A549 (cell line): Measurements from ENCODE around the gene CACFD1. TPM values are rescaled to one million over a fixed set of nuclear protein-coding genes. Genes with fewer than 3 reads are reported as not detected.

Experiments
- ATAC-seq, 2 experiments: fragments of 200-7000 bp in 1 of 2; fragments of >200 bp in 1 of 2; cut with Nextera tagmentation in 1 of 2; cut with Tn5 transposase in 1 of 2; 3 replicates each; pipeline versions ENCODE4 v1.8.0 to v1.9.1; 2018 to 2020; ENCODE audit warnings: mild to moderate bottlenecking in 1 of 2, moderate library complexity in 1 of 2
- CTCF ChIA-PET: fragments of 300-600 bp; sonication (Branson Sonifier 250); formaldehyde crosslinking; extraction: SDS; loops from one replicate; lab custom pipeline; 2021; ENCODE audit warnings: antibody characterized with exemption, inconsistent platforms; lab: Yijun Ruan, JAX
- POLR2A ChIA-PET: fragments of 350-600 bp; formaldehyde crosslinking; extraction: SDS; loops from one replicate; lab custom pipeline; 2021; ENCODE audit warnings: antibody characterized with exemption, inconsistent platforms; lab: Yijun Ruan, JAX
- DNase-seq, 2 experiments: peaks; one replicate each; pipeline versions ENCODE4 v3.0.0 to v3.0.0-alpha.2; 2011 to 2016; ENCODE audit warnings: low read depth in 1 of 2, low spot score in 1 of 2
- FAIRE-seq: peaks from 2 replicates; lab custom pipeline; 2011; peaks lifted over from hg19 to GRCh38; lab: Jason Lieb, UNC
- H3K27ac ChIP-seq, 2 experiments: fragments of >200 bp; sonication (Bioruptor Twin); formaldehyde crosslinking; 3 replicates each; pipeline ENCODE4 v1.5.1; 2016 to 2017
- H3K4me1 ChIP-seq: fragments of >200 bp; sonication (Bioruptor Twin); formaldehyde crosslinking; 3 replicates; pipeline ENCODE4 v1.6.1; 2016
- H3K4me2 ChIP-seq: fragments of >200 bp; sonication (Bioruptor Twin); formaldehyde crosslinking; 3 replicates; pipeline ENCODE4 v1.6.1; 2016
- H3K4me3 ChIP-seq: fragments of >200 bp; sonication (Bioruptor Twin); formaldehyde crosslinking; 3 replicates; pipeline ENCODE4 v1.5.1; 2016
- H3K9me3 ChIP-seq: fragments of >200 bp; sonication (Bioruptor Twin); formaldehyde crosslinking; 3 replicates; pipeline ENCODE4 v1.6.1; 2016
- EHMT2 ChIP-seq: fragments of 200-600 bp; sonication (generic); IDR thresholded peaks from 2 replicates; pipeline ENCODE4 v1.6.1; 2016; ENCODE audit warnings: antibody characterized with exemption, low read depth, mild to moderate bottlenecking, moderate library complexity
- FOXS1 ChIP-seq: fragments of 250-450 bp; sonication (Bioruptor Pico); IDR thresholded peaks from 2 replicates; pipeline ENCODE4 v1.5.0; 2020; ENCODE audit warnings: mild to moderate bottlenecking, moderate library complexity
- HDAC2 ChIP-seq: fragments of 200-600 bp; sonication (generic); IDR thresholded peaks from 2 replicates; pipeline ENCODE4 v1.6.1; 2016
- HOXB13 ChIP-seq: fragments of 250-450 bp; sonication (Bioruptor Pico); IDR thresholded peaks from 2 replicates; pipeline ENCODE4 v1.5.0; 2020; ENCODE audit warnings: low read depth, mild to moderate bottlenecking, moderate library complexity
- HOXB5 ChIP-seq: fragments of 250-450 bp; sonication (Bioruptor Pico); IDR thresholded peaks from 2 replicates; pipeline ENCODE4 v1.5.0; 2020; ENCODE audit warnings: mild to moderate bottlenecking, moderate library complexity
- JUN ChIP-seq, 2 experiments: fragments of >200 bp; sonication (Bioruptor Twin); formaldehyde crosslinking; IDR thresholded peaks; 2 replicates in 1 of 2; 3 replicates in 1 of 2; pipeline ENCODE4 v1.6.1; 2016 to 2017
- JUNB ChIP-seq: fragments of >200 bp; sonication (Bioruptor Twin); formaldehyde crosslinking; IDR thresholded peaks from 2 replicates; pipeline ENCODE4 v1.6.1; 2016
- KDM1A ChIP-seq: fragments of 200-600 bp; sonication (generic); IDR thresholded peaks from 2 replicates; pipeline ENCODE4 v1.6.1; 2016; ENCODE audit warnings: low read depth, mild to moderate bottlenecking
- KDM5A ChIP-seq: fragments of 200-600 bp; sonication (generic); IDR thresholded peaks from 2 replicates; pipeline ENCODE4 v1.6.1; 2016; ENCODE audit warnings: antibody characterized with exemption, mild to moderate bottlenecking
- MAZ ChIP-seq: fragments of 150-350 bp; IDR thresholded peaks from 2 replicates; pipeline ENCODE4 v1.6.1; 2014; ENCODE audit warnings: antibody characterized with exemption, low read depth, low read length, borderline replicate concordance
- MYC ChIP-seq: IDR thresholded peaks from 2 replicates; pipeline ENCODE4 v1.6.1; 2012; ENCODE audit warnings: mild to moderate bottlenecking, inconsistent platforms, low read length, improper control_type of control experiment, borderline replicate concordance
- POLR2AphosphoS2 ChIP-seq: conservative IDR thresholded peaks from 2 replicates; pipeline ENCODE4 v1.6.1; 2012; ENCODE audit warnings: low read length, improper control_type of control experiment, inconsistent platforms
- SMC3 ChIP-seq: fragments of >200 bp; sonication (Bioruptor Twin); formaldehyde crosslinking; IDR thresholded peaks from 3 replicates; pipeline ENCODE4 v1.6.1; 2018; ENCODE audit warnings: inconsistent platforms
- SREBF2 ChIP-seq: fragments of 450-650 bp; IDR thresholded peaks from 2 replicates; pipeline ENCODE4 v1.6.1; 2014; ENCODE audit warnings: mild to moderate bottlenecking, moderate library complexity
- ZNF302 ChIP-seq: fragments of 250-450 bp; sonication (Bioruptor Pico); IDR thresholded peaks from 2 replicates; pipeline ENCODE4 v1.9.0; 2021; ENCODE audit warnings: inconsistent platforms, mild to moderate bottlenecking, moderate library complexity
- ZSCAN20 ChIP-seq: fragments of 250-450 bp; sonication (Bioruptor Pico); IDR thresholded peaks from 2 replicates; pipeline ENCODE4 v1.8.0; 2022; ENCODE audit warnings: mild to moderate bottlenecking, moderate library complexity
- WGBS: methylation state at CpG from one replicate; pipeline ENCODE4 v1.1.6; 2017; ENCODE audit errors: missing lambda C conversion rate; 5-methylcytosine and 5-hydroxymethylcytosine counted together
- polyA plus RNA-seq, 4 experiments: library from polyadenylated mRNA; depleted of rRNA in 3 of 4; stranded (reverse); fragments of >200 nt; fragmentation: RNase III in 1 of 4; extraction: RNeasy Plus Mini Kit Qiagen cat#74134 plus additional on column Dnase treatment in 1 of 4; gene quantifications; 2 replicates in 3 of 4; 3 replicates in 1 of 4; pipeline ENCODE4 v1.2.3, GENCODE V29; 2011 to 2017
- TF ChIP-seq, protein P1 (sequence below): IDR thresholded peaks from 2 replicates; pipeline ENCODE4 v1.6.1; 2012
- TF ChIP-seq, protein P2 (sequence below): fragments of 150-350 bp; IDR thresholded peaks from 2 replicates; pipeline ENCODE4 v1.6.1; 2014; ENCODE audit warnings: low read depth, mild to moderate bottlenecking, low read length
- TF ChIP-seq, protein P3 (sequence below): fragments of 250-450 bp; sonication (Bioruptor Pico); IDR thresholded peaks from 2 replicates; pipeline ENCODE4 v1.5.0; 2021; ENCODE audit warnings: mild to moderate bottlenecking, moderate library complexity, borderline replicate concordance
- TF ChIP-seq, protein P4 (sequence below): fragments of >200 bp; sonication (Bioruptor Twin); formaldehyde crosslinking; IDR thresholded peaks from 3 replicates; pipeline ENCODE4 v1.6.1; 2016

The CACFD1 gene
- polyA plus RNA-seq, 2 of the 4 experiments (the other 2 are of a cell fraction) = 5.0 to 8.0 TPM

DNA sequence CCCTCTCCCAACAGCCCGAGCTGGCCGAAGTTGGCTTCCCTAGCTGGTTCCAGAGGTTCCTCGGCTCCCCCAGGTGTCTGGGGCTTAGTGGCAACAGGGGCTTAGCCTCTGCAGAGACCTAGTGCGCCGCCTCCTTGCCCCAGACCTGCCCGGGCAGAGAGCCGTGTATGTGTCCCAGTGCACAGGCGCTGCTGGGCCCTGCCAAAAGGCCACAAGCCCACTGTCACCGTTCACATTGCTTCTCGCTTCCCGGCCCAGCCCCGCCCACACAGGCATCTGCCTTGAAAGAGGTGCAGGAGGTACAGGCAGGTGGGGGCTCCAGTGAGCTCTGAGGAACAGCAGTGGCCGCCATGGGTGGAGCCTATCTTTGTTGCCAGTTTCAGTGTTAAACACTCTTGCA, 2.5 kb upstream of the CACFD1 start:
- WGBS = 88% methylated on average over 11 of the region's 13 CpGs
- no peak for DNase-seq

DNA sequence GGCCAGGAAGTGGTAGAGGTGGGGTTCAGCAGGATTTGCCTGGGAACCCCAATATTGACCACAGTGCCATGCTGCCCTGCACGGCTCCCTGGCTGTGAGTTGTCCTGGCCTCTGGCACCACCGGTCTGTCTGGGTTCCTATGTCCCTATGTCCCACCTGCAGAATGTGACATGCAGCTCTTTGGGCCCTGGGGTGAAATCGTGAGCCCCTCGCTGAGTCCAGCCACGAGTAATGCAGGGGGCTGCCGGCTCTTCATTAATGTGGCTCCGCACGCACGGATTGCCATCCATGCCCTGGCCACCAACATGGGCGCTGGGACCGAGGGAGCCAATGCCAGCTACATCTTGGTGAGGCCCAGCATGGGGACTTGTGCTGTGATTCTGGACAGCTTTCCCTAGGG, 2.0 kb upstream of the CACFD1 start:
- 86% methylated on average over 9 of the region's 11 CpGs for WGBS
- H3K4me3 ChIP-seq = no peak overlapping the region
- no peaks in the 10 kb centered on the region for H3K9me3 ChIP-seq
- TF ChIP-seq POLR2AphosphoS2 (no peak), EHMT2 (no peak), SMC3 (no peak), HOXB13 (CRISPR knock-in tag) (no peak), KDM1A (no peak), JUNB (no peak), ZNF302 (CRISPR knock-in tag) (no peak)
- TF ChIP-seq, protein P1, sequence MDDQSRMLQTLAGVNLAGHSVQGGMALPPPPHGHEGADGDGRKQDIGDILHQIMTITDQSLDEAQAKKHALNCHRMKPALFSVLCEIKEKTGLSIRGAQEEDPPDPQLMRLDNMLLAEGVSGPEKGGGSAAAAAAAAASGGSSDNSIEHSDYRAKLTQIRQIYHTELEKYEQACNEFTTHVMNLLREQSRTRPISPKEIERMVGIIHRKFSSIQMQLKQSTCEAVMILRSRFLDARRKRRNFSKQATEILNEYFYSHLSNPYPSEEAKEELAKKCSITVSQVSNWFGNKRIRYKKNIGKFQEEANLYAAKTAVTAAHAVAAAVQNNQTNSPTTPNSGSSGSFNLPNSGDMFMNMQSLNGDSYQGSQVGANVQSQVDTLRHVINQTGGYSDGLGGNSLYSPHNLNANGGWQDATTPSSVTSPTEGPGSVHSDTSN = no peak
- TF ChIP-seq, protein P2, sequence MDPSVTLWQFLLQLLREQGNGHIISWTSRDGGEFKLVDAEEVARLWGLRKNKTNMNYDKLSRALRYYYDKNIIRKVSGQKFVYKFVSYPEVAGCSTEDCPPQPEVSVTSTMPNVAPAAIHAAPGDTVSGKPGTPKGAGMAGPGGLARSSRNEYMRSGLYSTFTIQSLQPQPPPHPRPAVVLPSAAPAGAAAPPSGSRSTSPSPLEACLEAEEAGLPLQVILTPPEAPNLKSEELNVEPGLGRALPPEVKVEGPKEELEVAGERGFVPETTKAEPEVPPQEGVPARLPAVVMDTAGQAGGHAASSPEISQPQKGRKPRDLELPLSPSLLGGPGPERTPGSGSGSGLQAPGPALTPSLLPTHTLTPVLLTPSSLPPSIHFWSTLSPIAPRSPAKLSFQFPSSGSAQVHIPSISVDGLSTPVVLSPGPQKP = no peak
- POLR2A ChIA-PET = no interaction called here
- no peak for ATAC-seq
- no peak overlapping the region for H3K27ac ChIP-seq
- H3K4me1 ChIP-seq = peaks cover 16% of the 10 kb centered on the region
- CTCF ChIA-PET = interaction anchor here (0.7 to 12.2 kb wide), 5 partner anchors 13 to 54 kb away, joined by 3 to 58 read pairs (median 3); no protein-coding TSS in a partner anchor
- no peak for FAIRE-seq
- no peak for DNase-seq
- H3K4me2 ChIP-seq = no peak overlapping the region

More for the DNA sequence above, 2.5 kb upstream of the CACFD1 start:
- Histone ChIP-seq H3K4me1 (peaks cover 16% of the 10 kb centered on the region), H3K27ac (no peak overlapping the region), H3K4me2 (no peak overlapping the region), H3K9me3 (no peaks in the 10 kb centered on the region), H3K4me3 (no peak overlapping the region)
- TF ChIP-seq HDAC2 (no peak), JUNB (no peak), KDM1A (no peak), JUN (IDR thresholded peaks at IDR 0.05) (no peak), MAZ (no peak), FOXS1 (CRISPR knock-in tag) (no peak), SREBF2 (no peak)
- TF ChIP-seq, protein P3, sequence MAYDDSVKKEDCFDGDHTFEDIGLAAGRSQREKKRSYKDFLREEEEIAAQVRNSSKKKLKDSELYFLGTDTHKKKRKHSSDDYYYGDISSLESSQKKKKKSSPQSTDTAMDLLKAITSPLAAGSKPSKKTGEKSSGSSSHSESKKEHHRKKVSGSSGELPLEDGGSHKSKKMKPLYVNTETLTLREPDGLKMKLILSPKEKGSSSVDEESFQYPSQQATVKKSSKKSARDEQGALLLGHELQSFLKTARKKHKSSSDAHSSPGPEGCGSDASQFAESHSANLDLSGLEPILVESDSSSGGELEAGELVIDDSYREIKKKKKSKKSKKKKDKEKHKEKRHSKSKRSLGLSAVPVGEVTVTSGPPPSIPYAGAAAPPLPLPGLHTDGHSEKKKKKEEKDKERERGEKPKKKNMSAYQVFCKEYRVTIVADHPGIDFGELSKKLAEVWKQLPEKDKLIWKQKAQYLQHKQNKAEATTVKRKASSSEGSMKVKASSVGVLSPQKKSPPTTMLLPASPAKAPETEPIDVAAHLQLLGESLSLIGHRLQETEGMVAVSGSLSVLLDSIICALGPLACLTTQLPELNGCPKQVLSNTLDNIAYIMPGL (CRISPR knock-in tag) = no peak
- TF ChIP-seq, protein P1 = no peak
- no peak for FAIRE-seq
- POLR2A ChIA-PET = no interaction called here
- CTCF ChIA-PET = interaction anchor here (1.6 to 12.2 kb wide), 2 partner anchors 15 to 29 kb away, joined by 3 to 58 read pairs; no protein-coding TSS in a partner anchor
- no peak for ATAC-seq

DNA sequence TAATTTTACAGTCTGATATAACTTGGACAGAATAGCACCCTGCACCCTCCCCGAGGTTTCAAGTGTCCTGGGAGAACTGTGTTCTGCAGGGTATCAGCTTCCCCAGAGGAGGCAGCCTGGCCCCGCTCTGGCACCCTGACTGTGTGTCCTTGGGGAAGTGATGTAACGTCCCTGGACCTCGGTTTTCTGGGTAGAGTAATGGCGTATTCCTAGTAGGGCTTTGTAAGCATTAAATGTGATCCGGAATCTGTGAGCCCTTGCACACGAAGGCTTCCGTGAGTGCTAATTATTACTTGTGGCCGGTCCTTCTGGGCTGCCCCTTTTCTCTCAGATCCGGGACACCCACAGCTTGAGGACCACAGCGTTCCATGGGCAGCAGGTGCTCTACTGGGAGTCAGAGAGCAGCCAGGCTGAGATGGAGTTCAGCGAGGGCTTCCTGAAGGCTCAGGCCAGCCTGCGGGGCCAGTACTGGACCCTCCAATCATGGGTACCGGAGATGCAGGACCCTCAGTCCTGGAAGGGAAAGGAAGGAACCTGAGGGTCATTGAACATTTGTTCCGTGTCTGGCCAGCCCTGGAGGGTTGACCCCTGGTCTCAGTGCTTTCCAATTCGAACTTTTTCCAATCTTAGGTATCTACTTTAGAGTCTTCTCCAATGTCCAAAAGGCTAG, 1.0 kb upstream of the CACFD1 start:
- no peaks in the 10 kb centered on the region for H3K9me3 ChIP-seq
- no peak for DNase-seq
- CTCF ChIA-PET = interaction anchor here (0.8 to 12.2 kb wide), 8 partner anchors 11 to 99 kb away, joined by 3 to 58 read pairs (median 3); no protein-coding TSS in a partner anchor
- TF ChIP-seq HOXB5 (CRISPR knock-in tag) (no peak), MYC (no peak), ZSCAN20 (no peak), KDM5A (no peak)
- TF ChIP-seq, protein P4, sequence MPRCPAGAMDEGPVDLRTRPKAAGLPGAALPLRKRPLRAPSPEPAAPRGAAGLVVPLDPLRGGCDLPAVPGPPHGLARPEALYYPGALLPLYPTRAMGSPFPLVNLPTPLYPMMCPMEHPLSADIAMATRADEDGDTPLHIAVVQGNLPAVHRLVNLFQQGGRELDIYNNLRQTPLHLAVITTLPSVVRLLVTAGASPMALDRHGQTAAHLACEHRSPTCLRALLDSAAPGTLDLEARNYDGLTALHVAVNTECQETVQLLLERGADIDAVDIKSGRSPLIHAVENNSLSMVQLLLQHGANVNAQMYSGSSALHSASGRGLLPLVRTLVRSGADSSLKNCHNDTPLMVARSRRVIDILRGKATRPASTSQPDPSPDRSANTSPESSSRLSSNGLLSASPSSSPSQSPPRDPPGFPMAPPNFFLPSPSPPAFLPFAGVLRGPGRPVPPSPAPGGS = no peak
- POLR2A ChIA-PET = interaction anchor here (0.6 to 2.0 kb wide), 13 partner anchors 9 to 949 kb away, joined by 3 to 14 read pairs (median 5); partner anchors contain the start of genes MED22, REXO4, RPL7A and SLC2A6
- peak overlapping the region; percentile 70 for H3K4me2 ChIP-seq
- FAIRE-seq = no peak
- no peak for ATAC-seq
- H3K27ac ChIP-seq = peak overlapping the region; percentile 48 to 97; a peak in 5 of 6 replicates
- peaks cover 16% of the 10 kb centered on the region for H3K4me1 ChIP-seq
- H3K4me3 ChIP-seq = peak overlapping the region; percentile 78
- 50% methylated on average over 16 of the region's 16 CpGs for WGBS
